Stimulated activated naive CD4-positive, alpha-beta T cell treated with Interleukin-2 at 50 U/mL for 16 hours (primary cell): ENCODE measurements around the gene ALDH16A1.

Source experiments
- DNase-seq: peaks from one replicate; lab custom pipeline; 2025; lab: John Stamatoyannopoulos, UW

Gene ALDH16A1

GRCh38 chr19:49423985-49424303 lies 29.1 kb upstream of the ALDH16A1 start:
- DNase-seq: no peak

- DNase-seq: no peak
Measured at GRCh38 chr19:49425178-49425577, 27.8 kb upstream of the ALDH16A1 start, which contains the start of gene GFY. TSS of gene GFY (plus strand) at chr19:49425388. CDS start at chr19:49426431, 1,043 bp downstream.

GRCh38 chr19:49425922-49426592 lies 27.0 kb upstream of the ALDH16A1 start:
- DNase-seq: no peak

- DNase-seq: no peak
Measured at GRCh38 chr19:49427339-49427738, 25.7 kb upstream of the ALDH16A1 start.

GRCh38 chr19:49427855-49428546 lies 25.0 kb upstream of the ALDH16A1 start:
- no peak for DNase-seq

GRCh38 chr19:49428547-49429451 lies 24.2 kb upstream of the ALDH16A1 start:
- no peak for DNase-seq

- no peak for DNase-seq
Measured at GRCh38 chr19:49430172-49430677, 22.8 kb upstream of the ALDH16A1 start.

GRCh38 chr19:49430678-49431329 lies 22.2 kb upstream of the ALDH16A1 start:
- DNase-seq: peak; percentile 12

GRCh38 chr19:49431330-49431749 lies 21.7 kb upstream of the ALDH16A1 start:
- no peak for DNase-seq

- DNase-seq: peak; percentile 30
Measured at GRCh38 chr19:49432141-49433073, 20.6 kb upstream of the ALDH16A1 start.

- DNase-seq: no peak
Measured at GRCh38 chr19:49433240-49433901, 19.7 kb upstream of the ALDH16A1 start.

- DNase-seq: no peak
Measured at GRCh38 chr19:49434907-49435583, 18.0 kb upstream of the ALDH16A1 start.

- no peak for DNase-seq
Measured at GRCh38 chr19:49435670-49436069, 17.4 kb upstream of the ALDH16A1 start.

- peak; percentile 47 for DNase-seq
Measured at GRCh38 chr19:49436381-49437017, 16.5 kb upstream of the ALDH16A1 start.

GRCh38 chr19:49437231-49437630 lies 15.8 kb upstream of the ALDH16A1 start:
- no peak for DNase-seq

- no peak for DNase-seq
Measured at GRCh38 chr19:49438261-49438660, 14.8 kb upstream of the ALDH16A1 start.

- DNase-seq: no peak
Measured at GRCh38 chr19:49439836-49440235, 13.2 kb upstream of the ALDH16A1 start.

GRCh38 chr19:49440439-49441209 lies 12.4 kb upstream of the ALDH16A1 start:
- no peak for DNase-seq
